ENCODE measurements around the gene FGF1.

DNA sequence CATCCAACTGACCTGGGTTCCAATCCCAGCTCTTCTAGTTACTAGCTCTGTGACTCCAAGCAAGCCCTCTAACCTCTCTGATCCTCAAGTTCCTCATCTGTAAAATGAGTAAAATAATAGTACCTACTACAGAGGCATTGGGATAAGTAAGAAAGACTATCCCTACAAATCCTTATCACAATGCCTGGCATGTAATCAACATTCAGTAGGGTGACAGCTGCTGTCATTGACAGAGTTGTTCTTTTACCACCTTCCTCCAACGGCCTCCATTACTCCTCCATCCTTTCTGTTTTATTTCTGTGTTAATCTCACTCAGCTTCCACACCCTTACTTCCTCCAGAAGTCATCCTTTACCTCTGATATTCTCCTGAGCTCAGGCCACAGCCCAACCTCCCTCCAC, 40.4 kb downstream of the FGF1 start:
- TF ChIP-seq, protein P1, sequence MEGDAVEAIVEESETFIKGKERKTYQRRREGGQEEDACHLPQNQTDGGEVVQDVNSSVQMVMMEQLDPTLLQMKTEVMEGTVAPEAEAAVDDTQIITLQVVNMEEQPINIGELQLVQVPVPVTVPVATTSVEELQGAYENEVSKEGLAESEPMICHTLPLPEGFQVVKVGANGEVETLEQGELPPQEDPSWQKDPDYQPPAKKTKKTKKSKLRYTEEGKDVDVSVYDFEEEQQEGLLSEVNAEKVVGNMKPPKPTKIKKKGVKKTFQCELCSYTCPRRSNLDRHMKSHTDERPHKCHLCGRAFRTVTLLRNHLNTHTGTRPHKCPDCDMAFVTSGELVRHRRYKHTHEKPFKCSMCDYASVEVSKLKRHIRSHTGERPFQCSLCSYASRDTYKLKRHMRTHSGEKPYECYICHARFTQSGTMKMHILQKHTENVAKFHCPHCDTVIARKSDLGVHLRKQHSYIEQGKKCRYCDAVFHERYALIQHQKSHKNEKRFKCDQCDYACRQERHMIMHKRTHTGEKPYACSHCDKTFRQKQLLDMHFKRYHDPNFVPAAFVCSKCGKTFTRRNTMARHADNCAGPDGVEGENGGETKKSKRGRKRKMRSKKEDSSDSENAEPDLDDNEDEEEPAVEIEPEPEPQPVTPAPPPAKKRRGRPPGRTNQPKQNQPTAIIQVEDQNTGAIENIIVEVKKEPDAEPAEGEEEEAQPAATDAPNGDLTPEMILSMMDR (IDR thresholded peaks at IDR 0.05), result no peak
- no peak for TF ChIP-seq POLR2A (IDR thresholded peaks at IDR 0.05)
